Gastrocnemius medialis (tissue), 4 donors: Measurements from ENCODE around the gene PFDN1.

Source experiments
- POLR2A ChIP-seq, 2 donors: fragments of 450-650 bp; IDR thresholded peaks; one replicate each; pipeline ENCODE4 v1.6.1; 2017; ENCODE audit warnings: antibody characterized with exemption in 2 of 2, mild to moderate bottlenecking in 2 of 2, moderate library complexity in 2 of 2
- TF ChIP-seq, protein P1 (sequence below), 5 experiments: fragments of 450-650 bp in 3 of 5; fragments of 200-600 bp in 2 of 5; sonication (generic) in 2 of 5; IDR thresholded peaks in 4 of 5; conservative IDR thresholded peaks in 1 of 5; 1 replicate in 4 of 5; 2 replicates in 1 of 5; pipeline ENCODE4 v1.5.1; 2016 to 2019; ENCODE audit warnings: antibody characterized with exemption in 5 of 5, mild to moderate bottlenecking in 3 of 5, moderate library complexity in 3 of 5

DNA sequence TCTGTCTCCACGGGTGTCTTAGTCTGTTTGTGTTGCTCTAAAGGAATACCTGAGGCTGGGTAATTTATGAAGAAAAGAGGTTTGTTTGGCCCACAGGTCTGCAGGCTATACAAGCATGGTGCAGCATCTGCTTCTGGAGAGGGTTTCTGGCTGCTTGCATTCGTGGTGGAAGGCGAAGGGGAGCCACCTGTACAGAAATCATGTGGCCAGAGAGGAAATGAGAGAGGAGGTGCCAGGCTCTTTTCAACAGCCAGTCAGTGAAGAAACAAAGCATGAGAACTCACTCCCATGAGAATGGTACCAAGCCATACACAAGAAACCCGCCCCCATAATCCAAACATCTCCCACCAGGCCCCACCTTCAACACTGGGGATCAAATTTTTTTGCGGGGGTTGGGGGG is 53.4 kb downstream of the PFDN1 start:
- TF ChIP-seq, protein P1, sequence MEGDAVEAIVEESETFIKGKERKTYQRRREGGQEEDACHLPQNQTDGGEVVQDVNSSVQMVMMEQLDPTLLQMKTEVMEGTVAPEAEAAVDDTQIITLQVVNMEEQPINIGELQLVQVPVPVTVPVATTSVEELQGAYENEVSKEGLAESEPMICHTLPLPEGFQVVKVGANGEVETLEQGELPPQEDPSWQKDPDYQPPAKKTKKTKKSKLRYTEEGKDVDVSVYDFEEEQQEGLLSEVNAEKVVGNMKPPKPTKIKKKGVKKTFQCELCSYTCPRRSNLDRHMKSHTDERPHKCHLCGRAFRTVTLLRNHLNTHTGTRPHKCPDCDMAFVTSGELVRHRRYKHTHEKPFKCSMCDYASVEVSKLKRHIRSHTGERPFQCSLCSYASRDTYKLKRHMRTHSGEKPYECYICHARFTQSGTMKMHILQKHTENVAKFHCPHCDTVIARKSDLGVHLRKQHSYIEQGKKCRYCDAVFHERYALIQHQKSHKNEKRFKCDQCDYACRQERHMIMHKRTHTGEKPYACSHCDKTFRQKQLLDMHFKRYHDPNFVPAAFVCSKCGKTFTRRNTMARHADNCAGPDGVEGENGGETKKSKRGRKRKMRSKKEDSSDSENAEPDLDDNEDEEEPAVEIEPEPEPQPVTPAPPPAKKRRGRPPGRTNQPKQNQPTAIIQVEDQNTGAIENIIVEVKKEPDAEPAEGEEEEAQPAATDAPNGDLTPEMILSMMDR (IDR thresholded peaks at IDR 0.05 in 4 of 5, conservative IDR thresholded peaks at IDR 0.05 in 1 of 5) = no peak
- no peak for TF ChIP-seq POLR2A (IDR thresholded peaks at IDR 0.05)
